Right lung (tissue), 5 donors: ENCODE data around the gene EGLN1. TPM values are rescaled to one million over a fixed set of nuclear protein-coding genes. Genes with fewer than 3 reads are reported as not detected.

Experiments
- DNase-seq, 2 donors: peaks; one replicate each; pipeline ENCODE4 v3.0.0-alpha.2; 2013
- polyA plus RNA-seq, 5 donors: library from polyadenylated mRNA; unstranded; fragments of 120-200 nt; gene quantifications; one replicate each; pipeline versions ENCODE4 v1.2.1 to v1.2.3, GENCODE V29; 2013; ENCODE audit warnings: inconsistent platforms in 1 of 5, low replicate concordance in 1 of 5; ENCODE audit not compliant: insufficient read length in 5 of 5, insufficient read depth in 1 of 5

Gene EGLN1
- polyA plus RNA-seq, 5 donors, result 29.7 to 51.1 (median 45.0) TPM

- DNase-seq, result no peak
Measured at GRCh38 chr1:231401478-231401877, 20.6 kb downstream of the EGLN1 start.

GRCh38 chr1:231397886-231398671 lies 24.0 kb downstream of the EGLN1 start:
- DNase-seq, result no peak

- no peak for DNase-seq
Measured at GRCh38 chr1:231396643-231397042, 25.4 kb downstream of the EGLN1 start.

GRCh38 chr1:231395998-231396390 lies 26.1 kb downstream of the EGLN1 start:
- DNase-seq, result no peak

GRCh38 chr1:231395076-231395997 lies 26.8 kb downstream of the EGLN1 start:
- peak; percentile 28 to 46 for DNase-seq

- DNase-seq, result no peak
Measured at GRCh38 chr1:231393668-231394067, 28.4 kb downstream of the EGLN1 start.

GRCh38 chr1:231392389-231393131 lies 29.5 kb downstream of the EGLN1 start:
- no peak for DNase-seq

GRCh38 chr1:231390071-231390470 lies 32.0 kb downstream of the EGLN1 start:
- DNase-seq, result no peak

GRCh38 chr1:231387770-231388669 lies 34.1 kb downstream of the EGLN1 start:
- no peak for DNase-seq

GRCh38 chr1:231386466-231386865 lies 35.6 kb downstream of the EGLN1 start:
- no peak for DNase-seq

GRCh38 chr1:231385416-231385748 lies 36.7 kb downstream of the EGLN1 start:
- no peak for DNase-seq

GRCh38 chr1:231384696-231385415 lies 37.2 kb downstream of the EGLN1 start:
- no peak for DNase-seq

GRCh38 chr1:231383159-231383860 lies 38.8 kb downstream of the EGLN1 start:
- DNase-seq, result no peak

GRCh38 chr1:231382426-231382825 lies 39.7 kb downstream of the EGLN1 start:
- no peak for DNase-seq

- DNase-seq, result no peak
Measured at GRCh38 chr1:231381729-231382128, 40.4 kb downstream of the EGLN1 start.

- no peak for DNase-seq
Measured at GRCh38 chr1:231376875-231377549, 45.1 kb downstream of the EGLN1 start.

- no peak for DNase-seq
Measured at GRCh38 chr1:231376101-231376500, 46.0 kb downstream of the EGLN1 start.

GRCh38 chr1:231374394-231374793 lies 47.7 kb downstream of the EGLN1 start:
- no peak for DNase-seq

GRCh38 chr1:231372501-231372900 lies 49.6 kb downstream of the EGLN1 start:
- DNase-seq, result no peak
